Anterior cingulate cortex (tissue), 58 donors: ENCODE data around the gene SLX9.

Source experiments
- DNase-seq, 58 donors: peaks; one replicate each; lab custom pipeline; 2025; lab: John Stamatoyannopoulos, UW

Gene SLX9

DNA sequence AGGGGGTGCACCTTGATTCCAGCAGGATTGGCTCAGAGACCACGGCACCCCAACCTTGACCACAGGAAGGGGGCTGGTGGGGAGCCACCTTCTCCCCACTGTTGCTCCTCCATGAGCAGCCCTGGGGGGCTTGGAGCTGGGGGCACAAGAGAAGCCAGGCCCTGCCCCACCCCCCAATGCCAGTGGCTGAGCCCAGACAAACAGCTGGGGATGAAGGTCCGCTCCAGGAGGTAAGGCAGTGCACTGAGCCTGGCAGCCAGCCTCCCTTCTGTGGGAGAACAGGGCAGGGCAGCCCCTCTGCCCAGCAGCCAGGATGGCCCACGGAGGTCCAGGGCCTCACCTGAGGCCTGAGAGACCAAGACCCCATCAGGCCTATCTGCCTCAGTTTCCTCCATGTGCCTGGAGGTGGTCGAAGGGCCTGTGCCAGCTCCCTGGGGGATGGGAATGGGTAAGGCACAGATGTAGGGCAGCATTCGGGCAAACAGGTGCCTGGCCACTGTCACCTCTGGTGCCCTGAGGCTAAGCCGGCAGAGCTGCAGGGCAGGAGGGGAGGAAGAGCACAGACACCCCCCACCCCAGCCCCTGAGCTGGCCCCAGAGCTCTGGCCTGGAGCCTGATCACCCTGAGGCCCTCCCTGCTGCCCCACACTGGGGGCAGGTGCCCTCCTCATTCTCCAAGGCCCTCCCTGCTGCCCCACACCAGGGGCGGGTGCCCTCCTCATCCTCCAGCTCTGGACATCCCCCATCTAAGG, 26.2 kb upstream of the SLX9 start:
- no peak for DNase-seq

DNA sequence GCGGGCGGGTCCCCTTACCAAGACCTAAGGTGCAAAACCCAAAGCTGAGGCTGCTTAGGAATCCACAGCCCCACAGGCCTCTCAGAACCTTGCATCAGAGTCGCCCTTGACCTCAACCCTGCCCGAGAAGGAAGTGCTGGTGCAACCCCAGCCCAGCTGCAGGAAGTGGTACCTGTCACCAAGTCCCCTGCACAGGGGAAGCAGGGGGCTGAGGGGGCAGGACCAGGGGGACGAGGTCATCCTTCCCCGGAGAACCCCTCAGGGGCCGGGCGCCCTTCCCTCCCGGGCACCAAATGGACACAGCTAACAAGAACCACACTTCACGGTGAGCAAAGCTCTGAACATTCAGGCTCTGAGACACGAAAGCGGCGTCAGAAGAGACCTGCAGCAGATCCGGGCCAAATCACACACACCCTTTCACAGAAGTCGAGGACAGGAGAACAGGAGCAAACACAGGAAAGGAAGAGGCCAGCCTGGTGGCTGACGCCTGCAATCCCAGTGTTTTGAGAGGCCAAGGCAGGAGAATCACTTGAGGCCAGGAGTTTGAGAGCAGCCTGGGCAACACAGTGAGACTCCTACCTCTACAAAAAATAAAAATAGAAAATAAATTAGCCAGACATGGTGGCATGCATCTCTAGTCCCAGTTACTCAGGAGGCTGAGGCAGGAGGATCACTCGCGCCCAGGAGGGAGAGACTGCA, 25.5 kb upstream of the SLX9 start:
- DNase-seq, result no peak

DNA sequence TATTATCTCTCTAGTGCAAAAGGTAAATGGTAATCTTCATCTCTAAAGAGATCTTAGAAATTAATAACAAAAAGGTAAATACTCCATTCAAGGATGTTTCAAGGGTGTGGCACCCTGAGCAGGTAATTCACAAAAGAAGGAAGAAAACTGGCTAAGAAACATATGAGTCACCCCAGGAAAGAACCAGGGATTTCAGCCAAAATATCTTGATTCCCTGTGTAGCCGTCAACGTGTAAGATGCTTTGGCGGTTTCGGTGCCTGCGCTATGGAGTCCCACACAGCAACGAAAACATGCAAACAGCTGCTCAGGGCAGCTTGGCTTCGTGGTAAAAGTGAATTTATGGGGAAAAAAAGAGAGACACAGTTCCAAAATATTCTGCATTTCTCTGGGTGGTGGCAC, 22.9 kb upstream of the SLX9 start:
- no peak for DNase-seq

DNA sequence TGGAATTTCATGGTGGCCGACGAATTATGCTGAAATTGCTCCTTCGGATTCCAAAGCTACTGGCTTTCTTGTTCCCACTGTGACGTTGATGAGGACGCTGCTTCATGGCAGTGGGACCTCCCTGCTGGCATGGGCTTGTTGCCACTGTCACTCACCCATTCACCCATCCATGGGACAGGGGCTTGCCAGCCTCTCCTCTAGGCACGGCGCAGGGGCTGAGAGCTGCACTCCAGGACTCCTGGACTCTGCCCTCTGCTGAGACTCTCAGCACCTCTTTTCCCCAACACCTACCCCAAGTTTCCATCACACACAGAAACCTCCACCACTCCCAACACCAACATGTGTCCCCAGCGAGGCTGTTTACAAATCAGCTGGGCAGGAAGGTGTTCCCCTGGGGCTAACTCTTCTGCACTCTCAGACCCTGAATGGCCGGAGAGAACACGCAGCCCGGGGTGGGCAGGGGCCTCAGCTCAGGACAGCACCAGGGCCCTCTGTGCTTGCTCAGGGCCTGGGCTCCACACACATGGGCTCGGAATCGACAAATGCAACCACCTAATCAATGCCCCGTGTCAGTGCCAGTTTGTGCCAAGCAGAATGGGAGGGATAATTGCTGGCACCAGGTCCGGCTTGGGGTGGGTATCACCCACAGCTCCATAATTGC, 22.3 kb upstream of the SLX9 start:
- DNase-seq, result no peak

DNA sequence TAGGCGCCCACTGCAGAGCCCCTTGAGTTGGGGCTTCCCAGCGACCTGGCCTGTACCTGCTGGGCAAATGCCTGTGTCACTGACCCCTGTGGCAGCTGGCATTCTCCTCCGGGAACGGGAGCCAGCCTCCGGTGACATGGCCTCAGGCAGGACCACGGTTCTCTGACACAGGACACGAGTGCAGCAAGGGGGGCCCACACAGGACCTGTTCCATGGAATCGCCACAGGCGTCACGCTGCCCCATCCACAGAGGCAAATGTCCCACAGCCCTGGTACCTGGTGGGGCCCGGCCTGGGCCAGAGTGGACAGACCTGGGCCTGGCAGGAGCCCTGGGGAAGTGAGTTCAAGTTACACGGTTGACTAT, 21.7 kb upstream of the SLX9 start:
- no peak for DNase-seq

DNA sequence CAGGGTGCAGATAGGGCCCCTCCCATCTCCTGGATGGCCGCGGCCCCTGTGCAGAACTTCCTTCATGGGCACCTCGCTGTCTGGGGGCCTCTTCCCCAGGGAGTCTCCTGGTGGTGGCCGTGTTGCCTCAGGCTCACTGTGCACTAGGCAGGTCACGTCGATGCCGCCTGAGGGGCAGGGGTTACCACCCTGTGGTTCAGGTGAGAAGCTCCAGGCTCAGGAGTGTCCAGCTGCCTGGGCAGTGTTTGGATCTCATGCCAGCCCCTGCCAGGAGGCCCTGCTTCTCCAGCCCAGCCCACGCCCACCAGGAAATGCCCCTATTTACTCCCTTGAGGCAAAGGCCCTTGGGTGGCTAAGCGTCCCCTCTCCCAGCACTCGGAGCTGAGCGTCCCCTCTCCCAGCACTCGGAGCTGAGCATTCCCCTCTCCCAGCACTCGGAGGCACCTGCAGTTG, 21.2 kb upstream of the SLX9 start:
- DNase-seq, result no peak

DNA sequence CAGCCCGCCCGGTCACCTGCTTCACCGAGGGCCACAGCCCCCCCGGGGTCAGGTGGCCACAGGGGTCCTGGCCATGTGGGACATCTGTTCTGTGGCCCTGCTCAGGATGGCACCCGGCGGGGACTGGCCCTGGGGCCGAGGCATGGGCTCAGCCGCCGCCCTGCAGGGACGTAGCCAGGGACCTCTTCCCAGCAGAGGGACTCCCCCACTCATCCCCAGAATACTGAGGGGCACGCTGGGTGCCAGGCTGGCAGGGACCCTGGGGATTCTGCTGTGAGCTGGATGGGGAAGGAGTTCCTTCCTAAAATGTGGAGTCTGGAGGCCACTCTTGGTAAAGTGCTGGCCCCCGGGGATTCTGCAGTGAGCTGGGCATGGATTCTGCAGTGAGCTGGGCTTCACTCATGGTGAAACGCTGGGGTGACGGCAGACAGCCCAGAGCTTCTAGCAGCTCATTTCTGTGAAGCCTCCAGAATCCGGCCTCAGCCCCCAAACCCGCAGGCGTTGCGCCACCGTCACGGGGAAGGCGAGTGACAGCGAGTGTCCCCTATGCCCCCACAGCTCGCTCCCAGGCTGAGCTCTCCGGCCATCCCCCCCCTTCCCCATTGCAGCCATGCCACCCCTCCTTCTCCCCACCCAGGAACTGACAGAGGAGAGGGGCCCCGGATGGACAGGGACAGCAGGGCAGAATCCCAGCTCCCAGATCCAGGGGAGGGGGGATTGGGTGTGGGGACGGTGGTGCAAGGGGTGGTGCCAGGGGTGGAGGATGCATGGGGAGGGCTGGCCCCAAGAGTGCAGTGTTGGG, 20.5 kb upstream of the SLX9 start:
- DNase-seq, result peak in 2 of 58 donors; percentile 28 to 29

DNA sequence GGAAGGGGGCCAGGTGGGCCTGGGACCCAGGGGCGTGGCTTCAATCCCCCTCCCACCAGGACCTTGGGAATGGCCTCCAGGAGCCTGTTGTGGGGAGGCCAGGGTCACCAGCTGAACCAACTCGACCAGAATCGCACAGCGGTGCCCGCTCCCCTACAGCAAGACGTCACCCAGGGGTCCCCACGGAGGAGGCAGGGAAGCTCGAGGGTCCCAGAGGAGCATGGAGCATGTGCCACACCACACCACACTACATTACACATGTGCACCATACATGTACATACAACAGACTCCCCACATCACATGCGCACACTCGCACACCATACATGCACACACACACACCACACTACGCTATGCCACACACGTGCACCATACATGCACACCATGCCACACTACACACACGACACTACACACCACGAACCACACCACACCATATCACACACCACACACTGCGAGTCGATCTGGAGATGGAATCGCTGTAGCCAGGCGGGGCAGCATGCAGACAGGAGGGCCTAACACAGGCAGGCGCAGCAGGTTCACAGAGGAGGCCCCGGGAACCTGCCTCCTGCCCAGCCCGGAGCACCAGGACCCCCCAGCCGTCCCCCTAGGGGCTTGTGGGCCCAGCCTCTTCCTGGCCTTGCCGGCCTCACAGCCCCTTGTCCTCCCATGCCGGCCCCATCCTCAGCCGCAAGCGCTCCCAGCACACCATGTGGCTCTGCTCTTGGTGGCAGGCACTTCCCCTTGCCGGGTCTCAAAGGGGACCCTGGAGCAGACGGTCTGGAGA, 19.7 kb upstream of the SLX9 start:
- DNase-seq, result no peak

DNA sequence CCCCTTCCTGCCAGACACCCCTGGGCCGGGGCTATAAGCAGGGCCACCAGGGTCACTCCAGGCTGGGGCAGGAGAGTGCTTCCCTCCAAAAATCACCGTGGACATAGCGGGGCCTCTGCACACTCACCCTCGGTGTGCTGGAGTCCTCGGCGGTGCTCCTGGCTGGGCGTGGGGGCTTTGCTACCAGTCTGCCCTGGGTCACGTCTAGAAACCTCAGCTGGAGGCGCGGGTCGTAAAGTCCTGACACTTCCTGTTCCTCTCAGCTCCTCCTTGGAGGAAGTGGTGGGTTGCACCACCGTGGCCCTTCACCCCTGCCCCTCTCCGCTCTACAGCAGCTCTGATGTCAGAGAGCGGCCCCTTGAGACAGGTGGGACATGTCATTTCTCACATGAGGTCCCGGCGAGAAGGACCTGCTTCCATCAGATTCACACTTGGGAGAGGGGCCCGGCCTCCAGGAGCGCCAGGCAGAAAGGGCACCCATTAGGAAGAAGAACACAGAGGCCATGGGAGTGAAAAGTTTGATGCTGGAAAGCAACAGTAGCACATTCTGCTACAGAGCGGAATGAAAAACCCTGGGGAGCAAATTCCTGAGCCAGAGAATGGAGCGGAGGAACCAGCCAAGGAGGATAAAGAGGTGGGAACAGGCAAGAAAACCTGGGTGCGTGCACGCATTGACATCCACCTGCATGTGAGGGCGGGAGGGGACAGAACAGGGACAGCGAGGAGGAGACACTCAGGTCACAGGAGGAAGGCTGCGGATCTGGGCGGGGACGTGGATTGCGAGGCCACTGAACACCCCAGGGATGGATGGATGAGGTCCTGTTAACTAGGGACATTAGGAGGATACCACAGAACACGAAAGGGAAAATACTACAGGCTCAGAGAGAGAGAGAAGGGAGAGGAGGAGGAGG, 18.9 kb upstream of the SLX9 start, which contains the start of gene ITGB2:
Gene ITGB2, minus strand, starts transcription at position 206 of the 911 bp plus-strand sequence. CDS start 10,117 bp downstream, outside the sequence.
- peak in 1 of 58 donors; percentile 19 for DNase-seq

DNA sequence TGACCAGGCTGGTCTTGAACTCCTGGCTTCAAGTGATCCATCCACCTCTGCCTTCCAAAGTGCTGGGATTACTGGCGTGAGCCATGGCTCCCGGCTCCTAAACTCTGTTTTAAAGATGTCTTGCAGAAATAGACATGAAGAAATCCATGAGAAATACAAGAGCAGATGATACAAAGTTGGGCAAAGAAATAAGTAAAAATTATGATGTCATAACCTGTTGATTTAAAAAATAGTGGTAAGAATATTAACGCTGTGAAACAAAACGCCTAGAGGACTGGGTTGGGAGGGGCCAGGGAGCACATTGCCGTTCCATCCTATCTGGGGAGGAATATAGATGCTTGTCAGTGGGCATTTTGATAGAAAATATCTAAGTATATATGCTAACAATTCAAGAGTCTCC, 17.9 kb upstream of the SLX9 start:
- DNase-seq, result no peak

DNA sequence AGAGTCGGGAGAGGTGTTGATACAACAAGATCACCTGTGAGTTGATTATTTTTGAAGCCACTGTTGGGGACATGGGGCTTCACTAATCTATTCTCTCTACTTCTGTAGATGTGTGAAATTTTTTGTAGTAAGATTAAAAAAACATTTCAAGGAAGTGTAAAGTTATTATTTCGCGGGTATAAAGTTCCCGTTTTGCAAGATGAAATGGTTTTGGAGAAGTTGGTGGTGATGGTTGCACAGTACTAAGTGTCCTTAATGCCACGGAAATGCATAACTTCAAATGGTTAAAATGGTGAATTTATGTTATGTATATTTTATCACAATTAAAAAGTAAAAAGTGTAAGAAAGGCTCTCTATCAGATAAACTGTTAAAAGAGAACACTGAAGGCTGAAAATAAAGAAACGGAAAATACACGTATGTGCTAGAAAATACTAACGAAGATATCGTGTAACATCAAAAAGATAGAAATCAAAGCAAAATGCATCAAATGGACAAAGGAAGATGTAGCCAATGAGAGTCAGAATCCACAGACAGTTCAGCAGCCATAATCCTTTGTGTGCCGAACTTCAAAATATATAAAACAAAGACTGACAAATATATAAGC, 16.2 kb upstream of the SLX9 start:
- no peak for DNase-seq

DNA sequence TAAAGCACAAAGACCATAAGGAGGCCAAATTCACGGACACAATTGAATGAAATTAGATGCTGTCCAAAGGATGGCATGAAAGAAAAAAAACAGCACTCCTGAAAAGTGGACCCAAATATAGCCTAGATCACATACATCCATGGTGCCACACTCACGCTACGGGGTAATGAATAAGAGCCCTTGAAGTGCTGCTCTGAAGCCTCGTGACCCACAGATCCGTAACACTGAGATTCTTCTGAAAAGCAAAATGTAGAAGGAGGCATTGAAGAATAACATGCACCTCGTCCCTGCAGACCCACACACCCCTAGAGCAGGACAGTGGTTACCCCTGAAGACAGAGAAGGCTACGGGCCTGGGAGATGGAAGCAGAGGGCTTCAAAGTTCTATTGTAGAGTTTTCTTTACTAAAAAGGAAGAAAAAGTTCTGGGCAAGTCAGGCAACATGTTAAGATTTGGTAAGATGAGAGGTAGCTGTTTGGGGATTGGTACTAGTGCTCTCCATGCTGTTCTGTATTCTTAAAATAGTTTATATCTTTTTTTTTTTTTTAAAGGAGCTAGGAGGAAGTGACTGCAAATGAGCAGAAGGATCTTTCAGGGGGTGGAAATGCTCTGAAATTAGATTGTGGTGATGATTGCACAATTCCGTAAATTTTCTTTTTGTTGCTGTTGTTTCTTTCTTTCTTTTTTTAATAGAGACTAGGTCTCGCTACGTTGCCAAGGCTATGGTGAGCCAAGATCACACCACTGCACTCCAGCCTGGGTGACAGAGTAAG, 15.0 kb upstream of the SLX9 start:
- DNase-seq, result no peak

DNA sequence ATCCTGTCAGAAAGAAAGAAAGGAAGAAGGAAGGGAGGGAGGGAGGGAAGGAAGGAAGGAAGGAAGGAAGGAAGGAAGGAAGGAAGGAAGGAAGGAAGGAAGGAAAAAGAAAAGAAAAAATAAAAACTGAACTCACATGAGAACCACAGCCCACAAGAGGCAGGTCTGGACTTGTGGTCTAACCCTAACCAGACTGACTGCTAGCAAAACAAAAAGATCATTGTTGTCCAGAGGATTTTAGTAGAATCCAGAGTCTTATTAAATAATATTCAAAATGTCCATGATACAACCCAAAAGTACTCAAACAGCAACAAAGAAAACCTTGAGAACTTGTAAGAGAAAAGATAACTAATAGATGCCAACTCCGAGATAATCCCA, 14.5 kb upstream of the SLX9 start:
- DNase-seq, result no peak

DNA sequence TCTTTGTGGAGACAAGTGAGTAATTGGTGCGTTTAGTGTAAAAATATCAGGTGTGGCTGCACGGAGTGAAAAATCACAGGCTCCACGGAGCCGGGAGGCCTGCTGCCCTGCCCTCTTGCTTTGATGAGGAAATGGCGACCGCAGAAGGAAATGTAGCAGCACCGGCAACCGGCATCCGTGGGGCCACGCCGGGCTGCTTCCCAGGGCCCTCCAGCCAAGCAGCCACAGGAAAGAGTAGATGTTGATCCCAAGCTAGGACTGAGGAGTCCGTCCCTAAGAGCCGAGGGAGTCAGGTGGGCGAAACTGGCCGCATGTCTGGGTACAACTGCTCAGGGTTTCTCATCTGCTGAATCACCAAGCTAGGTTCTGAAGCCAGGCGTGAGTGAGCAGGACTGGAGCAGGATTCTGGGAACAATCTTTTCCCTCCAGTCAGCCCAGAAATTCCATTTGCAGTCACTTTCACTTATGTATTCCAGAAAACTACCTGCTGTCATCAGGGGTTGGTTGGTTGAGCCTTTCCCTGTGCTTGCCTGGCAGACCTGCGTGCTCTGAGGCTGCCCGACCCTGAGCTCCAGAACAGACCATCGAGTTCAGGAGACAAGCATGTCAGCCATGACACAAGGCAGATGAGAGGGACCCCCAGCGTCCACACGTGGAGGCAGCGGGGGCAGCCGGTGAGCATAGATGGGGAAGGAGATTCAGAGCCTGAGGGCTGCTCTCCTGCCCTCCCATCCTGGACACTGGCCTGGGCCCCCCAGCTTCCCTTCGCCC, 13.3 kb upstream of the SLX9 start:
- DNase-seq, result peak in 5 of 58 donors; percentile 18 to 39 (median 22)

DNA sequence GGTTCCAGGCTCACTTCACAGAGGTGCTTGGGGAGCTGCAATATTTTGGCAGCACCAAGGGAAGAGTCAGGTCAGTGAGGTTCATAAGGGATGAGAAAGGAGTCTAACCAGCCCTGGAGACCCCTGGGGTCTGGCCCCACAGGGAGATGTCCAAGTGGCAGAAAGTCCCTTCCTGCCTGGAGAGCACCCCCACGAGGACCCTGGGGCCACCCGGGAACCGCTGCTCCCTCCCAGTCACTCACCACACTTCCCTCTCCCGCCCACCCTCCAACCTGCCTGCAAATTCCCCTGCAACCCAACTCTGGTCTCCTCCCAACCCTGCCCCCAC, 12.6 kb upstream of the SLX9 start:
- peak in 1 of 58 donors; percentile 9 for DNase-seq

DNA sequence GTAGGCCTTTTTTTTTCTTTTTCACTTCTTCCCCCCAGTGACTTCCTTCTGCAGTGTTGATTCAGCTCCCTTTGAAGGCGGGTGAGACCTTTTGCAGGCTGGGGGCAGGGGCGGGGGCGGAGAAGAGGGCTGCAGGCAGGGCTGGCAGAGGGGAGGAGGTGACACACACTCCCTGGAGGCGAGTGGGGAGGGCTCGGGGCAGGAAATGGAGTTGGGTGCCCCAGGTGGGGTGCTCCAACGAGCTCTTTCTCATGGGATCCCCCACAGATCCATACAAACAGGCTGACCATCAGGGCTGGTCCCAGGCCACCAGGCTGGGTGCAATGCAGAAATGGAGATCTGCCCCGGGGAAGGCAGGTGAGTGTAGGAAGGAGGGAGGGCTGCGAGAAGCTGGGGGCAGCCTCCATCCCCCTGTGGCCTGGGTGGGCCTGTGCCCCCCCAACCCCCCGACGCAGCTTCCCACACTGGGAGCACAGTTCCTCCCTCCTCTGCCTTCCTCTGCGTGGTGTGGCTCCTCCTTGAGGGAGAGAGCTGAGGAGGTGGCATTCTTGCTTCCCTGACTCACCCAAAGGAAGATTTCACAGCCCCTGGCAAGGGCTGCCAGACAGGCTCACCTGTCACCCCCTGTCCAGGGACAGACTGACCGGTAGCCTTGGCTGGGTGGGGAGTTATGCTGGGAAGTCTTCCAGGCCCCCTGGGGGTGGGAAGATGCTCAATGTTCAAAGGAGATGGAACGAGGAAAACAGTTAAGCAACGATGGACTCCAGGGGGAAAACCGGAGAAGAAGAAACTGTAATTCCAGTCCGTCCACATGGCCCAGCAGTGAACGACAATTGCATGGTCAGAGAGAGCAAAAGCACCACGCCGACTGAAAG, 12.0 kb upstream of the SLX9 start:
- DNase-seq, result peak in 3 of 58 donors; percentile 17 to 54 (median 26)
